ENCODE measurements around the gene TESMIN.

The TESMIN gene

DNA sequence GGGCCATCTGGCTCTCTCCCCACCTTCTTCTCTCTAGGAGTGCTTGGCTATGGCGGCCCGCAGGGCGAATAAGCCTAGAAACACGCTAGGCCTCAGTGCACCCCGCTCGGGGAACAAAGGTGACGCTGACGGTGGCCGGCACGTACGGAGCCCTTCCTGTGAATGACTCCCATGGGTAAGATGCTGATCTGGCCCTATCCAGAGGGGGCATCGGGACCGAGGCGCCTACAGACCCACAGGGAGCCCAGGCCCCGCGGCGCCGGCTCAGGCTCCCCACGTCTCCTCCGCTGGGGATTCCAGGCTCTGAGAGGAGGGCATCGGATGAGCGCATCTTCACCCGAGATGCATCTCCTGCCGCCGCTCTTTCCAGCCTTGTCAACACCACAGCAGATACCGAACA is 31.4 kb upstream of the TESMIN start:
- ChIA-PET CTCF (interaction anchor here (1.2 kb wide), 1 partner anchor 15 kb away, joined by 3 read pairs; no protein-coding TSS in a partner anchor), POLR2A (no interaction called here)
- TF ChIP-seq, protein P1, sequence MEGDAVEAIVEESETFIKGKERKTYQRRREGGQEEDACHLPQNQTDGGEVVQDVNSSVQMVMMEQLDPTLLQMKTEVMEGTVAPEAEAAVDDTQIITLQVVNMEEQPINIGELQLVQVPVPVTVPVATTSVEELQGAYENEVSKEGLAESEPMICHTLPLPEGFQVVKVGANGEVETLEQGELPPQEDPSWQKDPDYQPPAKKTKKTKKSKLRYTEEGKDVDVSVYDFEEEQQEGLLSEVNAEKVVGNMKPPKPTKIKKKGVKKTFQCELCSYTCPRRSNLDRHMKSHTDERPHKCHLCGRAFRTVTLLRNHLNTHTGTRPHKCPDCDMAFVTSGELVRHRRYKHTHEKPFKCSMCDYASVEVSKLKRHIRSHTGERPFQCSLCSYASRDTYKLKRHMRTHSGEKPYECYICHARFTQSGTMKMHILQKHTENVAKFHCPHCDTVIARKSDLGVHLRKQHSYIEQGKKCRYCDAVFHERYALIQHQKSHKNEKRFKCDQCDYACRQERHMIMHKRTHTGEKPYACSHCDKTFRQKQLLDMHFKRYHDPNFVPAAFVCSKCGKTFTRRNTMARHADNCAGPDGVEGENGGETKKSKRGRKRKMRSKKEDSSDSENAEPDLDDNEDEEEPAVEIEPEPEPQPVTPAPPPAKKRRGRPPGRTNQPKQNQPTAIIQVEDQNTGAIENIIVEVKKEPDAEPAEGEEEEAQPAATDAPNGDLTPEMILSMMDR (IDR thresholded peaks at IDR 0.05; ENCODE audit: control extremely low read depth, extremely low read depth, low read depth, missing control alignments) = no peak
- DNase-seq (ENCODE audit: extremely low spot score) = no peak

DNA sequence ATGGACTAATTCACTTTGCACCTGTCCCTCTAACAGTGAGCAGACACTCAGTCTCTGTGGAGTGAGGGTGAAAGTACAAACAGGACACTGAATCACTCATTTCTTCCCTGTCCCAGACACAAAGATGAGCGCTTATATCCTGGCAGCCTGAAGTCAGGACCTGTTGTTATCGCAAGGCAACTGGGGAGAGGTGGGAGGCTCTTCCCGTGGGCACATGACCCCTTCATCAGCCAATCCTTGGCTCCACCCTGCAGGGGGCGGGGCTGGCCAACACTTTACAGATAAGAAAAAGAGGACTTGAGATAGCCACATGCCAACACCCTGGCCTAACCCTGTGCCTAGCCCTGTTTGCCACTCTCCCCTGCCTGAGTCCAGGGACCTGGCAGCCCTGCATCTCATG is 29.5 kb upstream of the TESMIN start:
- TF ChIP-seq, protein P1 (IDR thresholded peaks at IDR 0.05; ENCODE audit: control extremely low read depth, extremely low read depth, low read depth, missing control alignments) = no peak
- DNase-seq (ENCODE audit: extremely low spot score) = no peak
- CTCF ChIA-PET = no interaction called here
- POLR2A ChIA-PET = no interaction called here

DNA sequence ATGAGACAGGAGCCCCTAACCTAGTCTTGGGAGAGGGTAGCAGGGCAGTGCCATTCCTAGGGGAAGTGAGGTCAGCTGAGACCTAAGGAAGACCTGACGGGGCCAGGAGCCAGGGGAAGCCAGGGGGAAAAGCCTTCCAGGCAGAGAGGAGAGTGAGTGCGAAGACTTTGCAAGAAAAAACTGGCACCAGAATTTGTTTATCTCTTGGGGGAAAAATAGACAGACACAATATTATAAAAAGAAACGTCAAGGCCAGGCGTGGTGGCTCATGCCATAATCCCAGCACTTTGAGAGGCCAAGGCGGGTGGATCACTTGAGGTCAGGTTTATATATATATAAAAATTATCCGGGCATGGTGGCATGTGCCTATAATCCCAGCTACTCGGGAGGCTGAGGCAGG is 26.9 kb upstream of the TESMIN start:
- ChIA-PET POLR2A (no interaction called here), CTCF (no interaction called here)
- DNase-seq (ENCODE audit: extremely low spot score) = no peak
- TF ChIP-seq, protein P1 (IDR thresholded peaks at IDR 0.05; ENCODE audit: control extremely low read depth, extremely low read depth, low read depth, missing control alignments) = no peak

DNA sequence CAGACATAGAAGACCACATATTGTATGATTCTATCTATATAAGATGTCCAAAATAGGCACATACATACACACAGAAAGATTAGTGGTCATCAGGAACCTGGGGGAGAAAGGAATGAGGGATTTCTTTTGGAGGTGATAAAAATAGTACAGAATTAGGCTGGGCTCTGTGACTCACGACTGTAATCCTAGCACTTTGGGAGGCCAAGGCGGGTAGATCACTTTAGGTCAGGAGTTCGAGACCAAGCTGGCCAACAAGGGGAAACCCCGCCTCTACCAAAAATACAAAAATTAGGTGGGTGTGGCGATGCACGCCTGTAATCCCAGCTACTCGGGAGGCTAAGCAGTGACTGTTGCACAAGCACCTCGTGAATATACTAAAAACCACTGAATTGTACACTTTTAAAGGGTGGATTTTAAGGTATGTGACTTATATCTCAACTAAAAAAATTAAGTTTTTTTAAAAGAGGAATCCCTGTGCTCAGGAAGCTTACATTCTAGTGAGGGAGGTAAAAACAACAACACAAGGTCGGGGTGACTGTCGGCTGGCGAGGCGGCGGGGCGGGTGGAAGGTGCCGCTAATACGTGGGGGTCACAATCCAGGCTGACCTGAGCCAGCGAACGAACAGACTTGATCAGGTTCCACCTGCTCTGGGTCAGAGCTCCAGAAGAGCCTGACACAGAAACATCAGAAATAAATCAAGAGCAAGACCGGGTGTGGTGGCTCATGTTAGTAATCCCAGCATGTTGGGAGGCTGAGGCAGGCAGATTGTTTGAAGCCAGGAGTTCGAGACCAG is 25.3 kb upstream of the TESMIN start:
- ChIA-PET CTCF (interaction anchor here (1.3 kb wide), 1 partner anchor 22 kb away, joined by 3 read pairs; no protein-coding TSS in a partner anchor), POLR2A (no interaction called here)
- TF ChIP-seq, protein P1 (IDR thresholded peaks at IDR 0.05; ENCODE audit: control extremely low read depth, extremely low read depth, low read depth, missing control alignments) = no peak
- no peak for DNase-seq (ENCODE audit: extremely low spot score)

DNA sequence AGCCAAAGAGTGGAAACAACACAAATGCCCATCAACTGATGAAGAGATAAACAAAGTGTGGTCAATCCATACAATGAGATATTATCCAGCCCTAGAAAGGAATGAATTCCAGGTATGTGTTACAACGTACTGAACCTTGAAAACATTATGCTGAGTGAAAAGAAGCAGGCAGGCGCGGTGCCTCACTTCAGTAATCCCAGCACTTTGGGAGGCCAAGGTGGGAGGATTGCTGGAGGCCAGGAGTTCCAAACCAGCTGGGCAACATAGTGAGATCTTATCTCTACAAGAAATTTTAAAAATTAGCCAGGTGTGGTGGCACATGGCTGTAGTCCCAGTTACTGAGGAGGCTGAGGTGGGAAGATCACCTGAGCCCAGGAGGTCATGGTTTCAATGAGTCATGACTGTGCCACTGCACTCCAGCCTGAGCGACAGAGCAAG is 24.6 kb upstream of the TESMIN start:
- TF ChIP-seq, protein P1 (IDR thresholded peaks at IDR 0.05; ENCODE audit: control extremely low read depth, extremely low read depth, low read depth, missing control alignments) = no peak
- ChIA-PET POLR2A (no interaction called here), CTCF (no interaction called here)
- no peak for DNase-seq (ENCODE audit: extremely low spot score)

DNA sequence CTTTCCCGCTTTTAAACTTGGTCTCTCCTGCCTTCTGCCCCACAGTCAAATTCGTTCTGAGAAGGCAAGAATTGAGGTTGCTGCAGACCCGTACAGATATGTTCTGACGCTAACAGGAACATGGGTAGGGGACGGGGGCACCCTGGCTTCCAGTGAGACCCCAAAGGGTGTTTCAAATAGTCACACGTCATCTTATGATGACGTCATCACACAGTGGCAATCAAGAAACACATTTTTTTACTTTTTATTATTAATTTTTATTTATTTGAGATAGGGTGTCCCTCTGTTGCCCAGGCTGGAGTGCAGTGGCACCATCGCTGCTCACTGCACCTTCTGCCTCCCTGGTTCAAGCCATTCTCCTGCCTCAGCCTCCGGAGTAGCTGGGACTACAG is 22.9 kb upstream of the TESMIN start:
- CTCF ChIA-PET = no interaction called here
- TF ChIP-seq, protein P1 (IDR thresholded peaks at IDR 0.05; ENCODE audit: control extremely low read depth, extremely low read depth, low read depth, missing control alignments) = no peak
- POLR2A ChIA-PET = no interaction called here
- no peak for DNase-seq (ENCODE audit: extremely low spot score)

All from GM10248 (cell line).